Measurements from ENCODE around the gene ZNF678.

DNA sequence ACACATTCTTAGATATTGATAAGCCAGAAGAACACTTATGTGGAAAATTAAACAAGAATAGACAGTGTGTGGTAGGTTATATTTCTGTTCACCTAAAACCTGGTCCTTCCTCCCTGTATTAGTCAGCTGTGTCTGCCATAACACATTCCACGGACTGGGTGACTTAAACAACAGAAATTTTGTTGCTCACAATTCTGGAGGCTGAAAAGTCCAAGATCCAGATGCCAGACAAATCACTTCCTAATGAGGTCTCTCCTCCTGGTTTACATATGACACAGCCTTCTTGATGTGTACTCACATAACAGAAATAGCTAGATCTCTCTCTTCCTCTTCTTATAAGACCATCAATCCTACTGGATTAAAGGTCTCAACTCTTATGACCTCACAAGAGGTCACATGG, 146.1 kb downstream of the ZNF678 start:
- TF ChIP-seq, protein P1, sequence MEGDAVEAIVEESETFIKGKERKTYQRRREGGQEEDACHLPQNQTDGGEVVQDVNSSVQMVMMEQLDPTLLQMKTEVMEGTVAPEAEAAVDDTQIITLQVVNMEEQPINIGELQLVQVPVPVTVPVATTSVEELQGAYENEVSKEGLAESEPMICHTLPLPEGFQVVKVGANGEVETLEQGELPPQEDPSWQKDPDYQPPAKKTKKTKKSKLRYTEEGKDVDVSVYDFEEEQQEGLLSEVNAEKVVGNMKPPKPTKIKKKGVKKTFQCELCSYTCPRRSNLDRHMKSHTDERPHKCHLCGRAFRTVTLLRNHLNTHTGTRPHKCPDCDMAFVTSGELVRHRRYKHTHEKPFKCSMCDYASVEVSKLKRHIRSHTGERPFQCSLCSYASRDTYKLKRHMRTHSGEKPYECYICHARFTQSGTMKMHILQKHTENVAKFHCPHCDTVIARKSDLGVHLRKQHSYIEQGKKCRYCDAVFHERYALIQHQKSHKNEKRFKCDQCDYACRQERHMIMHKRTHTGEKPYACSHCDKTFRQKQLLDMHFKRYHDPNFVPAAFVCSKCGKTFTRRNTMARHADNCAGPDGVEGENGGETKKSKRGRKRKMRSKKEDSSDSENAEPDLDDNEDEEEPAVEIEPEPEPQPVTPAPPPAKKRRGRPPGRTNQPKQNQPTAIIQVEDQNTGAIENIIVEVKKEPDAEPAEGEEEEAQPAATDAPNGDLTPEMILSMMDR (IDR thresholded peaks at IDR 0.05; ENCODE audit: poor library complexity), result no peak
- TF ChIP-seq EZH2 (IDR thresholded peaks at IDR 0.05; ENCODE audit: borderline replicate concordance), result no peak
- no peak for TF ChIP-seq EZH2phosphoT487 (IDR thresholded peaks at IDR 0.05; ENCODE audit: low read depth, severe bottlenecking, unreplicated experiment)

Measured in hepatocyte (in vitro differentiated cells).